ENCODE results near the gene ABCA4. TPM values are rescaled to one million over a fixed set of nuclear protein-coding genes. Genes with fewer than 3 reads are reported as not detected.

The ABCA4 gene
- total and polyA plus RNA-seq, 7 donors: 0.03 to 0.32 (median 0.09) TPM; not detected in 2

GRCh38 chr1:93979718-93980319, 141.1 kb downstream of the ABCA4 start:
- 8 to 29% (median 22%) methylated on average over 4 of the region's 4 CpGs for WGBS, 3 donors
- intact Hi-C loops (cut with DNase I): no loop called here
- TF ChIP-seq, protein P1, sequence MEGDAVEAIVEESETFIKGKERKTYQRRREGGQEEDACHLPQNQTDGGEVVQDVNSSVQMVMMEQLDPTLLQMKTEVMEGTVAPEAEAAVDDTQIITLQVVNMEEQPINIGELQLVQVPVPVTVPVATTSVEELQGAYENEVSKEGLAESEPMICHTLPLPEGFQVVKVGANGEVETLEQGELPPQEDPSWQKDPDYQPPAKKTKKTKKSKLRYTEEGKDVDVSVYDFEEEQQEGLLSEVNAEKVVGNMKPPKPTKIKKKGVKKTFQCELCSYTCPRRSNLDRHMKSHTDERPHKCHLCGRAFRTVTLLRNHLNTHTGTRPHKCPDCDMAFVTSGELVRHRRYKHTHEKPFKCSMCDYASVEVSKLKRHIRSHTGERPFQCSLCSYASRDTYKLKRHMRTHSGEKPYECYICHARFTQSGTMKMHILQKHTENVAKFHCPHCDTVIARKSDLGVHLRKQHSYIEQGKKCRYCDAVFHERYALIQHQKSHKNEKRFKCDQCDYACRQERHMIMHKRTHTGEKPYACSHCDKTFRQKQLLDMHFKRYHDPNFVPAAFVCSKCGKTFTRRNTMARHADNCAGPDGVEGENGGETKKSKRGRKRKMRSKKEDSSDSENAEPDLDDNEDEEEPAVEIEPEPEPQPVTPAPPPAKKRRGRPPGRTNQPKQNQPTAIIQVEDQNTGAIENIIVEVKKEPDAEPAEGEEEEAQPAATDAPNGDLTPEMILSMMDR (IDR thresholded peaks at IDR 0.05): no peak
- H3K4me3 ChIP-seq: no peak overlapping the region
- DNase-seq: no peak
- H3K27me3 ChIP-seq (ENCODE audit: insufficient read depth in 3 of 3, low read length in 2 of 3): no peaks in the 10 kb centered on the region
- H3K36me3 ChIP-seq (ENCODE audit: insufficient read depth in 1 of 2, low read depth in 1 of 2): no peaks in the 10 kb centered on the region
- peak in 3 of 4 donors; percentile 23 to 42 (median 40) for ATAC-seq
- H3K9me3 ChIP-seq: no peaks in the 10 kb centered on the region
- peak overlapping the region; percentile 39 for H3K27ac ChIP-seq
- peaks cover 14% of the 10 kb centered on the region for H3K4me1 ChIP-seq

- no peaks in the 10 kb centered on the region for H3K9me3 ChIP-seq
- H3K4me3 ChIP-seq: no peak overlapping the region
- intact Hi-C loops (cut with DNase I): no loop called here
- no peaks in the 10 kb centered on the region for H3K36me3 ChIP-seq (ENCODE audit: insufficient read depth in 1 of 2, low read depth in 1 of 2)
- WGBS, 3 donors: 59 to 67% (median 63%) methylated on average over 7 of the region's 7 CpGs
- H3K27ac ChIP-seq: no peak overlapping the region
- H3K4me1 ChIP-seq: peaks cover 14% of the 10 kb centered on the region
- no peak for DNase-seq
- no peak for ATAC-seq
- TF ChIP-seq, protein P1 (IDR thresholded peaks at IDR 0.05): no peak
- no peaks in the 10 kb centered on the region for H3K27me3 ChIP-seq (ENCODE audit: insufficient read depth in 3 of 3, low read length in 2 of 3)
Measured at GRCh38 chr1:93979040-93979717, 141.8 kb downstream of the ABCA4 start.

- no peak overlapping the region for H3K4me3 ChIP-seq
- no peak overlapping the region for H3K27ac ChIP-seq
- no peaks in the 10 kb centered on the region for H3K9me3 ChIP-seq
- DNase-seq: no peak
- no peaks in the 10 kb centered on the region for H3K36me3 ChIP-seq (ENCODE audit: insufficient read depth in 1 of 2, low read depth in 1 of 2)
- ATAC-seq: no peak
- H3K27me3 ChIP-seq (ENCODE audit: insufficient read depth in 3 of 3, low read length in 2 of 3): no peaks in the 10 kb centered on the region
- 96 to 97% (median 97%) methylated on average over 1 of the region's 1 CpG for WGBS, 3 donors
- TF ChIP-seq, protein P1 (IDR thresholded peaks at IDR 0.05): no peak
- intact Hi-C loops (cut with DNase I): no loop called here
- peaks cover 14% of the 10 kb centered on the region for H3K4me1 ChIP-seq
Measured at GRCh38 chr1:93977598-93977945, 143.4 kb downstream of the ABCA4 start.

DNA sequence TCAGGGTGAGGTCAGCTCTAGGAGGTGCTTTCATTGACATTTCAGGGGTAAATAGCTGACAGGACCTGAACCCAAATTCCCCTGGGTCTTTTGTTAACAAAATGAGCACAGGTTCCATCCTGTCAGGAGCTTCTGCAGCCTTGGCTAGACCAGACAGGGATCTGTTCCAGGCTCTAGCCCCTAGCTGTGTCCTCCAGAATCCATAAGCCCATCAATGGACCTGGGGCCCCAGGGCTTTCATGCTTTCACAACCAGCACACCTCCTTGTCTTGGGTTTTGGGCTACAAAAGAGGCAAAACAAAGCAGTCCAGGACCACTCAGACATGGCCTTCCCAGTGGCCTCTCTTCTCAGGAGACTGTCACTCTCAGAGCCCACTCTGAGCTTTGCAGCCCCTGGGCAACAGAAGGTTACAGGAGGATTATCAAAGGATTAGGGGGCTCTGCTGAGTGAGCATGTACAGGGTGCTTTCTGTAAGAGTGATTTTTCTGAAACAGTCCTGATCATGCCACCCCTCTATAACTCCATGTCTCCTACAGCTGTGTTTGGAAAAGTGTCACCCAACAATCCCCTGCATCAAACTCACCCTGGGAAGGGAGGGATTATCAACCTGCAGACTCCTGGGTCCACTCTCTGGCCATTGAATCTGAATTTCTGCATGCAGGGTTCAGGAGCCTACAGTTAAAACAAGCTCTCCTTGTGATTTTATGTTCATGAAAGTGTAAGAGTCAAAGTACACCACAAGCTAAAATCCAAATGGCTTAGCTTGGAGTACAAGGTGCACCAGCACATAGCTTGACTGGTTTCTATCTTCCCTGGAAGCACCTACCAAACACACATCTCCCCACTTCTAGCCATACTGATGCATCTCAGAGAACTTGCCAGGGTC, 144.0 kb downstream of the ABCA4 start:
- intact Hi-C loops (cut with DNase I): no loop called here
- no peaks in the 10 kb centered on the region for H3K36me3 ChIP-seq (ENCODE audit: insufficient read depth in 1 of 2, low read depth in 1 of 2)
- TF ChIP-seq, protein P1 (IDR thresholded peaks at IDR 0.05): no peak
- no peak overlapping the region for H3K4me3 ChIP-seq
- ATAC-seq: no peak
- H3K9me3 ChIP-seq: no peaks in the 10 kb centered on the region
- no peaks in the 10 kb centered on the region for H3K27me3 ChIP-seq (ENCODE audit: insufficient read depth in 3 of 3, low read length in 2 of 3)
- no peak overlapping the region for H3K27ac ChIP-seq
- no peak for DNase-seq
- H3K4me1 ChIP-seq: peaks cover 14% of the 10 kb centered on the region
